Epithelial cell of esophagus (primary cell): ENCODE data around the gene UBE2J2.

Source experiments
- DNase-seq: peaks from one replicate; pipeline ENCODE4 v3.0.0; 2010; ENCODE audit warnings: low read depth
- H3K4me3 ChIP-seq: 2 replicates; pipeline ENCODE4 v1.5.1; 2011; ENCODE audit warnings: mild to moderate bottlenecking, low read length, control low read depth
- CTCF ChIP-seq: IDR thresholded peaks from 2 replicates; pipeline ENCODE4 v1.5.1; 2011; ENCODE audit warnings: low read depth, mild to moderate bottlenecking, low read length, control low read depth, inconsistent platforms; ENCODE audit not compliant: insufficient read depth; ENCODE audit errors: missing control alignments

UBE2J2 gene

GRCh38 chr1:1298861-1299685, 25.4 kb upstream of the UBE2J2 start:
- no peak for TF ChIP-seq CTCF
- DNase-seq = no peak
- no peak overlapping the region for H3K4me3 ChIP-seq

GRCh38 chr1:1297802-1298424, 24.3 kb upstream of the UBE2J2 start:
- no peak for DNase-seq

DNA sequence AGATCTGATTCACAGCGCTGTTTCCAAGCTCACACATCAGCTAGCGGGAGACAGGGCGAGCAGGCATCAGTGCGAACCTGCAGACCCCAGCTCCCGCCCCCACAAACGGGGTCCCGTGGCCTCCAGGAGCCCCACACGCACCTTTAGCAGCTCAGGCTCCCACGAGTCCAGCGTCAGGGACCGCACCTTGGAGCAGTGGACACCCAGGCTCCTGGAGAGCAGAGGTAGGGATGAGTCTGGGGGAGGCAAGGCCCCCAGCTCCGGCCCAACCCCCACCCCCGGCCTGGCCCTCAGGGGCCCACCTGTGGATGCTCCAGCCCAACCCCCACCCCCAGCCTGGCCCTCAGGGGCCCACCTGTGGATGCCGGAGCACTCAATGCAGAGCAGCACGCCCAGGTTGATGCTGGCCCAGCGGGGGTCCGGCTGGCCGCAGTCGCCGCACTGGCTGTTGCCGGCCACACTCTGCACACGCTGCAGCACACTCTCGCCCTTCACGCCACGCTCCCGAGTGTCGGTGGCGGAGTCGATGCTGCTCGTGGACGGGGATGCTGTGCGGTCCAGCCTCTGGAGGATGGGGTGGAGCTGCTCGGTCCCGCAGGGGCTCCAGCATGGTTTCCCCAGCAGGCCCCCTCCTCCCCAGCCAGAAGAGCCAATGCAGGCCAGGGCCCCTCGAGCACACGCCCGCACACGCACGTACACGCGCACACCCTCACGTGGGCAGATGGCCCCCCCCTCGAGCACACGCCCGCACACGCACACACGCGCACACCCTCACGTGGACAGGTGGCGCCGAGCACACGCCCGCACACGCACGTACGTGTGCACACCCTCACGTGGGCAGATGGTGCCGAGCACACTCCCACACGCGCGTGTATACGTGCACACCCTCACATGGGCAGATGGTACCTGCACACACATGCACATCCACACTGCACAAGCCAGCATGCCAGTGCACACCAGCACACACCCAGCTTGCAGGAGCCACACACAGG, 22.7 kb upstream of the UBE2J2 start:
- H3K4me3 ChIP-seq = no peak overlapping the region
- no peak for TF ChIP-seq CTCF
- DNase-seq = no peak

More at GRCh38 chr1:1297802-1298424, 24.3 kb upstream of the UBE2J2 start:
- no peak overlapping the region for H3K4me3 ChIP-seq
- no peak for TF ChIP-seq CTCF

GRCh38 chr1:1295154-1295923, 21.7 kb upstream of the UBE2J2 start:
- H3K4me3 ChIP-seq = no peak overlapping the region
- TF ChIP-seq CTCF = no peak
- no peak for DNase-seq

- no peak overlapping the region for H3K4me3 ChIP-seq
- TF ChIP-seq CTCF = no peak
- no peak for DNase-seq
Observed at GRCh38 chr1:1294250-1294890, 20.7 kb upstream of the UBE2J2 start.
